MCF 10A (cell line): ENCODE results near the gene CENPV. TPM values are rescaled to one million over a fixed set of nuclear protein-coding genes. Genes with fewer than 3 reads are reported as not detected.

Experiments used
- BruUV-seq: library from RNA; stranded (reverse); fragments of 400-500 nt; replicated peaks from 2 replicates; lab custom pipeline; 2021; lab: Mats Ljungman, UMichigan
- CTCF ChIA-PET: fragments of 300-600 bp; sonication (Branson Sonifier 250); formaldehyde crosslinking; extraction: SDS; loops from one replicate; lab custom pipeline; 2021; ENCODE audit warnings: antibody characterized with exemption, inconsistent platforms; lab: Yijun Ruan, JAX
- POLR2A ChIA-PET: fragments of 300-600, 350-650 bp; sonication (Branson Sonifier 250); formaldehyde crosslinking; extraction: SDS; loops from one replicate; lab custom pipeline; 2020; ENCODE audit warnings: antibody characterized with exemption, inconsistent platforms; lab: Yijun Ruan, JAX
- DNase-seq: peaks from one replicate; pipeline ENCODE4 v3.0.0-alpha.2; 2018; ENCODE audit not compliant: unreplicated experiment
- H3K27ac Mint-ChIP-seq: one replicate; pipeline ENCODE4 v1.8.0; 2022; ENCODE audit warnings: mild to moderate bottlenecking, low read depth, mixed read lengths; ENCODE audit not compliant: unreplicated experiment
- H3K27me3 Mint-ChIP-seq: one replicate; pipeline ENCODE4 v1.8.0; 2022; ENCODE audit warnings: mixed read lengths; ENCODE audit not compliant: insufficient read depth, unreplicated experiment
- H3K36me3 Mint-ChIP-seq: one replicate; pipeline ENCODE4 v1.8.0; 2022; ENCODE audit warnings: mild to moderate bottlenecking, moderate library complexity, mixed read lengths; ENCODE audit not compliant: insufficient read depth, unreplicated experiment
- H3K4me1 Mint-ChIP-seq: one replicate; pipeline ENCODE4 v1.8.0; 2022; ENCODE audit warnings: mixed read lengths; ENCODE audit not compliant: insufficient read depth, unreplicated experiment
- H3K4me3 Mint-ChIP-seq: one replicate; pipeline ENCODE4 v1.8.0; 2022; ENCODE audit warnings: mild to moderate bottlenecking, moderate library complexity, mixed read lengths; ENCODE audit not compliant: unreplicated experiment
- H3K9me3 Mint-ChIP-seq: one replicate; pipeline ENCODE4 v1.8.0; 2022; ENCODE audit warnings: mixed read lengths; ENCODE audit not compliant: unreplicated experiment
- intact Hi-C: fragments of 100-400 bp; cut with micrococcal nuclease; formaldehyde crosslinking; loops from 2 replicates; pipeline ENCODE4 v1.14.1; 2022
- total RNA-seq: library from RNA; stranded (reverse); gene quantifications from 2 replicates; pipeline ENCODE4 v1.2.3, GENCODE V29; 2022
- TF ChIP-seq, protein P1 (sequence below): fragments of 200-600 bp; IDR thresholded peaks from one replicate; pipeline ENCODE4 v1.8.0; 2022; ENCODE audit warnings: antibody characterized with exemption, mild to moderate bottlenecking; ENCODE audit not compliant: unreplicated experiment

Gene CENPV
- total RNA-seq, 1 experiment from 2014 or later, result 22.4 TPM

DNA sequence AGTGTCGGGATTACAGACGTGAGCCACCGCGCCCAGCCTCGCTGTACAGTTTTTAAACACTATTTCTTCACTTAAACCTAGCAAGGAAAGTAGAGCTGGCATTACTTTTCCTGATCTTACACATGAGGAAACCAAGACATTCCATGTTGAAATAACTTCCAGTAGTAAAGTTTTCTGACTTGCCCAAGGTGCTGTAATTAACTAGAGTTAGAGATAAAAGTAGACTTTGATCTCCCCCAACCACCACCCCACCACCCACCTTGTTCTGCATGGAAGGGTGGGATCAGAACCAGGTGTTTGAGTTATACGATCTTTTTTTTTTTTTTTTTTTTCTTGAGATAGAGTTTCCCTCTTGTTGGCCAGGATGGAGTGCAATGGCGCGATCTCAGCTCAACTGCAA lies 47.1 kb downstream of the CENPV start:
- H3K9me3 Mint-ChIP-seq, result no peaks in the 10 kb centered on the region
- H3K27me3 Mint-ChIP-seq, result no peaks in the 10 kb centered on the region
- H3K27ac Mint-ChIP-seq, result no peak overlapping the region
- H3K4me1 Mint-ChIP-seq, result no peaks in the 10 kb centered on the region
- TF ChIP-seq, protein P1, sequence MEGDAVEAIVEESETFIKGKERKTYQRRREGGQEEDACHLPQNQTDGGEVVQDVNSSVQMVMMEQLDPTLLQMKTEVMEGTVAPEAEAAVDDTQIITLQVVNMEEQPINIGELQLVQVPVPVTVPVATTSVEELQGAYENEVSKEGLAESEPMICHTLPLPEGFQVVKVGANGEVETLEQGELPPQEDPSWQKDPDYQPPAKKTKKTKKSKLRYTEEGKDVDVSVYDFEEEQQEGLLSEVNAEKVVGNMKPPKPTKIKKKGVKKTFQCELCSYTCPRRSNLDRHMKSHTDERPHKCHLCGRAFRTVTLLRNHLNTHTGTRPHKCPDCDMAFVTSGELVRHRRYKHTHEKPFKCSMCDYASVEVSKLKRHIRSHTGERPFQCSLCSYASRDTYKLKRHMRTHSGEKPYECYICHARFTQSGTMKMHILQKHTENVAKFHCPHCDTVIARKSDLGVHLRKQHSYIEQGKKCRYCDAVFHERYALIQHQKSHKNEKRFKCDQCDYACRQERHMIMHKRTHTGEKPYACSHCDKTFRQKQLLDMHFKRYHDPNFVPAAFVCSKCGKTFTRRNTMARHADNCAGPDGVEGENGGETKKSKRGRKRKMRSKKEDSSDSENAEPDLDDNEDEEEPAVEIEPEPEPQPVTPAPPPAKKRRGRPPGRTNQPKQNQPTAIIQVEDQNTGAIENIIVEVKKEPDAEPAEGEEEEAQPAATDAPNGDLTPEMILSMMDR, result no peak
- BruUV-seq, result no TSS peak
- no peak overlapping the region for H3K4me3 Mint-ChIP-seq
- DNase-seq, result no peak
- intact Hi-C loops, result no loop called here
- POLR2A ChIA-PET, result interaction anchor here (0.6 kb wide), 1 partner anchor 142 kb away, joined by 3 read pairs; no protein-coding TSS in a partner anchor
- CTCF ChIA-PET, result interaction anchor here (0.7 to 2.3 kb wide), 5 partner anchors 11 to 145 kb away, joined by 4 to 11 read pairs (median 8); no protein-coding TSS in a partner anchor
- H3K36me3 Mint-ChIP-seq, result peaks cover 27% of the 10 kb centered on the region

DNA sequence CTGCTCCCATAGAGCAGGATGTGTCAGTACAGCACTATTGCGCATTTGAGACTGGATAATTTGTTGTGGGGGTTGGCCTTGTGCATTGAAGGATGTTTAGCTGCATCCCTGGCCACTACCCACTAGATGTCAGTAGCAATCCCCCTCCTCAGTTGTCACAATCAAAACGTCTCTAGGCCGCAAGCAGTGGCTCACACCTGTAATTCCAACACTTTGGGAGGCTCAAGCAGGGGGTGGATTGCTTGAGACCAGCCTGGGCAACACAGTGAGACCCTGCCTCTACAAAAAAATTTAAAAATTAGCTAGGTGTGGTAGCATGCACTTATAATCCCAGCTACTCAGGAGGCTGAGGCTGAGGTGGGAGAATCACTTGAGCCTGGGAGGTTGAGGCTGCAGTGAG lies 48.4 kb downstream of the CENPV start:
- ChIA-PET CTCF (interaction anchor here (0.6 to 2.3 kb wide), 10 partner anchors 9 to 231 kb away, joined by 3 to 11 read pairs (median 4); no protein-coding TSS in a partner anchor), POLR2A (interaction anchor here (0.8 to 1.7 kb wide), 4 partner anchors 11 to 134 kb away, joined by 3 to 6 read pairs (median 4); no protein-coding TSS in a partner anchor)
- DNase-seq, result peak; percentile 39
- no peak overlapping the region for H3K27ac Mint-ChIP-seq
- H3K4me3 Mint-ChIP-seq, result no peak overlapping the region
- intact Hi-C loops, result no loop called here
- TF ChIP-seq, protein P1, result no peak
- no peaks in the 10 kb centered on the region for H3K9me3 Mint-ChIP-seq
- H3K4me1 Mint-ChIP-seq, result no peaks in the 10 kb centered on the region
- H3K27me3 Mint-ChIP-seq, result no peaks in the 10 kb centered on the region
- peaks cover 24% of the 10 kb centered on the region for H3K36me3 Mint-ChIP-seq
- no TSS peak for BruUV-seq

DNA sequence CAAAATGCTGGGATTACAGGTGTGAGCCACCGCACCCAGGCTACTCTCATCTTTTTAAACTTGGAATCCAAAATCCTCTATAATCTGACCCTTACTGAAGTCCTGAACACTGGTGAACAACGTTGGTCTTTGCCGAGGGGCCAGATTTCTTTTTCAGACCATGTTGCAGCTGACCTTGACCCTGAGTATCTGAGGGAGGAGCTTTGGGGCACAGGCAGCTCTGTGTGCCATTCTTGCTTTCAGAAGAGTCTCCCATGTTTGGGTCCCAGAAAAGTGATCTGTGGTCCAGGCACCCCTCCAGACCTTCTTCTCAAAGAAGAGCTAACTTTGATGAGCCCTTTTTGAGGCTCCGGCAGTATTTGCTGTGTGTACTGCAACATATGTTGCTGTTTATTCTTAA lies 50.4 kb downstream of the CENPV start:
- Mint-ChIP-seq H3K27me3 (no peaks in the 10 kb centered on the region), H3K4me3 (no peak overlapping the region), H3K4me1 (no peaks in the 10 kb centered on the region), H3K9me3 (no peaks in the 10 kb centered on the region), H3K36me3 (peaks cover 24% of the 10 kb centered on the region), H3K27ac (no peak overlapping the region)
- BruUV-seq, result no TSS peak
- CTCF ChIA-PET, result interaction anchor here (1.5 kb wide), 1 partner anchor 14 kb away, joined by 7 read pairs; no protein-coding TSS in a partner anchor
- intact Hi-C loops, result no loop called here
- TF ChIP-seq, protein P1, result no peak
- POLR2A ChIA-PET, result no interaction called here
- DNase-seq, result no peak

DNA sequence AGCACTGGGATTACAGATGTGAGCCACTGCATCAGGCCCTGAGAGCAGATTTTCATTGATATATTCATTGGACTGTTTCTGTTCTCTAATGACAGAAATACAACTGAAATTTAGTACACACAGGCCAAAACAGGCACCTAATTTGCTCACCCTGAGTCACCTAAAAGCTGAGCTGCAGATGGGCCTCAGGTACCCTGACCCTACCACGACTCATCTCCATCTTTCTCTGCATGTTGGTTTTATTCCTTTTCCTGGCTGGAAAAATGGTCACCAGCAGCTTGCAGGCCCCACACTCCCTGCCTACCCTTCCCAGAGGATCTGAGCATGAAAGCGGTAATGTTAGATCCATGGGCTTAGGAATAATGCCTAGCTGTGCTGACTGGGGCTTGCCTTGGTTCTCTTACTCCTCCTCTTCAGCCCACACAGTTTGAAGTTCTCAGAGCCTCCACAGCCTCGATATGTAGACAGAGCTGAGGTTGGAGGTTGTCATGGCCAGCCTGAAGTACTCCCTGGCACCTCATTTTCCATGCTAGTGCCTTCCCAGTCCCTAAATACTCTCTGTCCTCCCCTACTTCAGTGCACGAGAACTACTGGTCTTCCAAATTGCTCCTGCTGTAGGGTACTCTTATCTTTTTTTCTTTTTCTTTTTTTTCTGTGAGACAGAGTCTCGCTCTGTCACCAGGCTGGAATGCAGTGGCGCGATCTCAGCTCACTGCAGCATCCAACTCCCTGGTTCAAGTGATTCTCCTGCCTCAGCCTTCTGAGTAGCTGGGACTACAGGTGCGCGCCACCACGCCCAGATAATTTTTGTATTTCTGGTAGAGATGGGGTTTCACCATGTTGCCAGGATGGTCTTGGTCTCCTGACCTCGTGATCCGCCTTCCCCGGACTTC lies 51.1 kb downstream of the CENPV start:
- intact Hi-C loops, result no loop called here
- CTCF ChIA-PET, result interaction anchor here (1.2 kb wide), 1 partner anchor 11 kb away, joined by 3 read pairs; no protein-coding TSS in a partner anchor
- BruUV-seq, result no TSS peak
- POLR2A ChIA-PET, result no interaction called here
- TF ChIP-seq, protein P1, result no peak
- DNase-seq, result no peak
- peaks cover 21% of the 10 kb centered on the region for H3K36me3 Mint-ChIP-seq
- no peaks in the 10 kb centered on the region for H3K4me1 Mint-ChIP-seq
- no peak overlapping the region for H3K27ac Mint-ChIP-seq
- H3K9me3 Mint-ChIP-seq, result no peaks in the 10 kb centered on the region
- H3K27me3 Mint-ChIP-seq, result no peaks in the 10 kb centered on the region
- no peak overlapping the region for H3K4me3 Mint-ChIP-seq
